GM19351 (cell line): ENCODE data around the gene PTPRN2.

Source experiments
- ATAC-seq: cut with Tn5 transposase; IDR thresholded peaks from one replicate; pipeline ENCODE4 v1.9.1; 2021; ENCODE audit warnings: mild to moderate bottlenecking, moderate library complexity; ENCODE audit not compliant: unreplicated experiment

PTPRN2 gene

DNA sequence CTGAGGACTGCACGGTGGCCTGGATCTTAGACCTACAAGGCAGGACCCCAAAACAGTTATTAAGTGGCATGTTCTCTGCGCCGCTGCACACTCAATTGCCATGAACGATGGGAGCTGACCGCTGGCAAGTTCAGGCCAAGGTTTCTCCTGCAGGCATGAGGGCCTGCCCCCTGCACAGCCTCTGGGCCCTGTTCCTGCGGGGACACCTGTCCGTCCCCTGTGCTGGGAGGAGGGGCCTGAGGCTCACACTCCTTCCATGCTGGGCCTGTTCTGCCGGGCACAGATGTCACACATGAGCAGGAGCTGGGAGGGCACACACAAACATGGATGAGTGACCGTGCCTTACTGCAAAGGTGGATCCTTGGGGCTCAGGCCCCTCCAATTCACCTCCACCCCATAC is 90.0 kb downstream of the PTPRN2 start:
- no peak for ATAC-seq

DNA sequence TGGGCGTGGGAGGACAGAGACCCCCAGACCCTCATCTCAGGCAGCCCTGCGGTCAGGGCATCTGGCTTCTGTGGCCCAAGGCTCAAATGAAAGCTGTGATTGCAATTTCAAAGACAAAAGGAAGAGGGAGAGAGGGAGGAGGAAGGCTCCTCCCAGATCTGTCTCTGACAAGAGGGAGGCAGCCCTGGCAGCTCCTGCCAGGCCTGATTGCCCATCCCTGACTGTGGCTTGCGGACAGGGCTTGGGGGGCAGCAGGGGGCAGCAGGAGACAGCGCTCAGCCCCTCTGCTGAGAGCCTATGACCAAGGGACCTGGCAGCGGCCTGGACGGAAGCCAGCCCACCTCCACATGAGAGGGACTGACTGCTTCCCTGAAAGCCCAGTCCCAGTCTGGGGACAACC is 91.8 kb downstream of the PTPRN2 start:
- no peak for ATAC-seq

DNA sequence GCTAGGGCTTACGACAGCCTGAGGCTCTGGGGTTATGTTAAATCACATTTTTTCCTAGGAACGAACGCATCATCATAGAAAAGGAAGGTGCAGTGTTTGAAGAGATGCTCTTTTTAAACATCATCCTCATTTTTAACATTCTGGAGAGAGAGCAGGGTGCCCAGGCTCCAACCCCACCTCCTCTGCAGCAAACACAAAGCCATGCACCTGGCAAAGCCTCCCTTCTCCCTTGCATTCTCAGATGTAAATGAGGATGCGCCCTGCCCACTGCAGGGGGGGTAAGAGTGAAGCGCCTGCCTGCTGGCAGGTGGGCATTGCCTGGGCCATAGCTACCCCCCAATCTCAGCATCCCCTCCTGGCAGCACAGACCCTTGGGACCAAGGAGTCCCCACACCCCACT is 92.4 kb downstream of the PTPRN2 start:
- no peak for ATAC-seq

DNA sequence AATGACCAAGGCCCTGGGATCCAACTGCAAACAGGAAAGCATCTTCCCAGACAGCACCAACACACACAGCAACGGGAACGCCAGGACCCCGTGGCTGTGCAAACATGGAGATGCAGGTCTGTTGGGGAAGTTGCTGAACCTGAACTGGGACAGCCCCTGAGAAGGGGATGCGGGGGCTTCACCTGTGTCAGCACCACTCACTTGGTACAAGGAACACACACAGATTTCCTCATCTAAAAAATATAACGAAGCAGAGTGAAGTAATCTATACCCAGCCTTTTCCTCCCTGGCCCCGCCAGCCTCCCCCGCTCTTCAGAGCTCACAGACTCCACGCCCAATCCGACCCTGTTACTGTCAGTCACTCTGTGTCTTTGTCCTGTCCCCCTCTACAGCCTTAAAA is 93.0 kb downstream of the PTPRN2 start:
- ATAC-seq, result no peak

DNA sequence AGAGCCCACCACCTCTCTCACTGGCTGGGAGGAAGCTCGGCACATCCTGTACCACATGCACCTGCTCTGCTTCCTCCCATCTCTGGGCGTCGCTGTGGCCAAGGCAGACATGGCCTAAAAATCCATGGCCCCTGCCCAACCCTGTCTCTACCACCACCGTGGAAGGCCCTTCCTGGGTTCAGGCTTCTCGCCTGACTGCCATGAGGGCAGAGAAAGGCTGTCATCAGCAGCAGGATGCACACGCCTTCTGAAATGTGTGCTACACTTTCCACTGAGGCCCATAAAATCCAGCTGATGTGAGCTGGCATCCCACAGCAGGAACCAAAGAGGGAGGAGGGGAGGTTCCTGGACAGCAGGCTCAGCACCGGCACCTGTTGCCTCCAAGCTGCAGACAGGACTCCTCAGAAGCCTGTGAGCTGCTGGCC is 93.4 kb downstream of the PTPRN2 start:
- ATAC-seq, result no peak

DNA sequence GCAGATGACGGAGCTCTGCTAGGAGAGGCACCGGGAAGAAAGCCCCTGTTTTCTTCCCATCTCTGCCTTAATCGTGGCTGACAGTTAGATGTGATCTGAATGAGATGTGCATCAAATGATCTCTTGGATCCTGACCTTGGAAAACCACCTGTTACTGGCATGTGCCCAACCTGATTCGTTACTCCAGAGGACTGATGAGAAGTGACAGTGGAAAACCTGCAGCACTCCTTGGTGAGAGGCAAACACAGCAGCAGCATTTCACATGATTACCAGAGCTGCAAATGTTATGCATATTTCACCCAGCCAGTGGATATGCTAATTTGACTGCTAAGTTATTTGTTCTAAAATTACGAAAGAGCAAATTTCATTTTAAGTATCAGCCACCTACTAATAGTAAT is 95.3 kb downstream of the PTPRN2 start:
- ATAC-seq, result no peak

DNA sequence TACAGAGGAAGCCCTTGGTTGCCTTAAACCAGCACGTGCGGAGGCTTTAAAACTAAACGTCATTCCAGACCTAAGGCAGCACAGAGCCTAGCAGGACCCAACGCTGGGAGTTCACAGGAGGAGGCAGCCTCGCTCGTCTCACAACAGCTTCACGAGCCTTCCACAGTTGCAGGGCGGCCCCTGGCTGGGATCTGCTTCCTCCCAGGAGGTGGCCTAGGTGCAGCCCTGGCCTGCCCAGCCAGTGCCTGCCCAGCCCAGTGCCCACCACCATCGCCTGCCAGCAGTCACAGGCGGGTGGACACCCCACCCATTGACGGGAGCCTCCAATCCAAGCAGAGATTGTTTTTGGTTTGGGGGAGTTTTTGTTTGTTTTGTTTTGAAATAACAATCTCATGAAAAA is 96.5 kb downstream of the PTPRN2 start:
- ATAC-seq, result no peak

DNA sequence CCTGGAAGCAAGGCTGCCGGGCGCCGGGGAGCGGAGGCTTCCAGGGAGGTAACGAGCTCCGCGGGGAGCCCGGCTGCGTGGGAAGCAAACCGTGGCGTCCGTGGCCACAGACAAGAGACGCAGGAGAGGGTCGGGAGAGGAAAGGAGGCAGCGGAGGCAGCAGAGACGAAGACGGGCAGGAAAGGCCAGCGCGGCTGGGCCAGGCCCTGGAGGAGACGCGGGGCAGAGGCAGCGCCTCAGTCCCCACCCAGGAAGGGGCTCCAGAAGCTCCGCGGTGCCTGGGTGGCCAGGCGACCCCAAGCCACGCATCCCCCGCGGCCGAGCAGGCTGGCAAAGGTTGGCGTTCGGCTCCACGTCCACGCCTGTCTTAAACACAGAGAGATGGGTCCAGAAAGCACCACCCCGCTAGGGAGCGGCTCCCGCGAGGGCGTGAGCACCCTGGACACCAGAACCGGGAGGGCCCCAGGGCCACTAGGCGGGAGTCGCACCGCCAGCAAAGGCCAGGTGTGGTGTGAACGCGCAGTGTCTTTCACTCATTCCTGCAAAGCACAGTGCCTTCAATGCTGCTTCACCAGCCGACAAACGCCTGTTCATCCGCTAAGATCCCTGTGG is 97.3 kb downstream of the PTPRN2 start:
- ATAC-seq, result no peak

DNA sequence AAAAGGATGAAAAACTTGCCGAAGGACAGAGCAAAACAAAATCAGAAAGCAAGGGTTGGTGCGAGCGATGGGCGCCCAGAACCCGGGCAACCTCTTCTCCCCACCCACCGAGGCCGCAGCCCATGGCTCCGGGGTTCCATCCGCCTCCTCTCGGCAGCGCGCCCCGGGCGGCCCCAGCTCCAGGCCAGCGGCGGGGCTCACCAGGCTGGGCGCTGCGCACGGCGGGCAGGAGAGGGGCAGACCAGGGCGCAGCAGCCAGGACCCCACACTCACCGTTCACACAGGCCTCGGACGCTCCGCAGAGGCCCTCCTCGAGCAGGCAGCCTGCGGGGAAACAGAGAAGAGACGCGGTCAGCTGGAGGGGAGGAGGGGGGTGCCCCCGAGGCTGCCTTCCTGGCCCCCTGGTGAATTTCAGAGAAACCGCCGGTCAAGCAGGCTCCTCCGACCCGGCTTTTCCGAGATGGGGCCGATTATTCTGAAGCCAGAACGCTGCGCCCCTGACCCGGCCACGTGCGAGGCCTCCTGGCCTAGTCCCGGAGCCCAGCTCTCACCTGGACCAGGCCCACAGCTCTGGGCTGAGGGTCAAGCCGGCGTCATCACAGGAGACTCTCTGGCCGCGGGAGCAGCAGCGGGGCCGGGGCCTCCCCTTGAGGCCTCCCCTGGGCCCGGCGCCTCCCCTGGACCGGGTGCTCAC is 98.0 kb downstream of the PTPRN2 start:
- no peak for ATAC-seq

DNA sequence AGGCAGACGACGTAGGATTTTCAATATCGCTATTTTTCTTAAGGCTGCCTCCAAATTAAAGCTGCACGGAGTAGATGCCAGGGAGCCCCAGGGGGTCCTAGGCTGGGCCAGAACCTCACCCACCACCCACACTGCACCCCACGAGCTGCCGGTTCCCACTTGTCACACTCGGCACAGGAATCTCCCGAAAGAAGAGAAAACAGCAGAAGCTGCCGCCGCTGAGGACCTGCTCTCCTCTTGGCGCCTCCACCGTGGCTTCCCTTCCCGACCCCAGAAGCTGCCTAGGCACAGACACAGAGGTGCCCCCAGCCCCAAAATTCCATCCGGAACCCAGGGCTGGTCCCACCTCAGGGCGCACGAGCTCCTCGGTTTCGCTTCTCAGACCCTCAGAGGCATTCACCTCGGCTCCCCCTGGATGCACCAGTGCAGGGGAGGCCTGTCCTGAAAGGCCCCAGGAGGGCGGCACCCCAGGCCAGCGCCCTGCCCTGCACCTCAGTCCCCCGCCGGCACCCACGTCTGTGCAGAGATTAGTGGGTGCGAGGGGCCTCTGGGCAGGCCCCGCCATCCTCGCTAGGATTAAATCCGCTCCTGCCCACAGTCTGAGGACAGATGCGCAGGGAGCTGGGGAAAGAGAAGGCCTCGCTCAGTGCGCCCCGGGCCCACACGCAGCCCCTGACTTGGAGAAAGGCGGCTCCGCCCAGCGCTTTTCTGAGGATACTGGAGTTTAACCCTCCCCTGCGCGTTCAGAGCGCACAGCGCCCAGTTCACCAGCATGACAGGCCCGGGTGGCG is 99.2 kb downstream of the PTPRN2 start:
- no peak for ATAC-seq

DNA sequence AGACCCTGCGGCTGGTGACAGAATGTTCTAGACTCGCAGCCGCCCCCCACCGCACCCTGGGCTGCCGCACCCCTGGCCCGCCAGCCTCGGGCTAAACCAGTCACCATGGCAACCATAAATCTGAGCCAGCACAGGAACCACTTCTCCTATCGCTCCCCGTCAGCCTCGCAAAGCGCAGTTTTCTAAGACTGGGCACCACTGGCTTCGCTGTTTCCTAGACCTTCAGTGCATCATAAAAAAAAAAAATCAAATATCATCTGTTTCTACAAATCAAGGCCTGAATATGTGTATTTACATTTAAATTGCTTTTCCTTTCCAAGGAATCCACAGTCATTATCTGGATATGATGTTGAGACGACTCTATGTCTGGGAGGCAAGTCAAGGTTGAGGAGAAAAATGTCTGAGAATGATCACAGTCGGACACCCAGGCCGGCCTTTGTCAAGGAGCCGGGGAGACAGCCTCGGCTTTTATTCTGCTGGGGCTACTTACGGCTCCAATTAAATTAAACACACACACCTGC is 99.9 kb downstream of the PTPRN2 start:
- ATAC-seq, result no peak

DNA sequence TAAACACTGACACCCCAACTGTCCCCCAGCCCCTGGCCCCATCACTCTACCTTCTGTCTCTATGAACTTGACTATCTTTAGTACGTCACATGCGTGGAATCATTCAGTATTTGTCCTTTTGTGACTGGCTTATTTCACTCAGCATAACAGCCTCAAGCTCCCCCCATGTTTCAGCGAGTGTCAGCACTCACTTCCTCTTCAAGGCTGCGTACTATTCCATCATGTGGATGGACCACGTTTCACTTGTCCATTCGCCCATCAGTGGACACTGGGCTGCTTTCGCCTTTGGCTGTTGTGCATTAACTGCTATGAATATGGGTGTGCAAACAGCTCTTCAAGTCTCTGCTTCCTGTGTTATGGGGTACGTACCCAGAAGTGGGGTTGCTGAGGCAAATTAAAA is 100.7 kb downstream of the PTPRN2 start:
- no peak for ATAC-seq

DNA sequence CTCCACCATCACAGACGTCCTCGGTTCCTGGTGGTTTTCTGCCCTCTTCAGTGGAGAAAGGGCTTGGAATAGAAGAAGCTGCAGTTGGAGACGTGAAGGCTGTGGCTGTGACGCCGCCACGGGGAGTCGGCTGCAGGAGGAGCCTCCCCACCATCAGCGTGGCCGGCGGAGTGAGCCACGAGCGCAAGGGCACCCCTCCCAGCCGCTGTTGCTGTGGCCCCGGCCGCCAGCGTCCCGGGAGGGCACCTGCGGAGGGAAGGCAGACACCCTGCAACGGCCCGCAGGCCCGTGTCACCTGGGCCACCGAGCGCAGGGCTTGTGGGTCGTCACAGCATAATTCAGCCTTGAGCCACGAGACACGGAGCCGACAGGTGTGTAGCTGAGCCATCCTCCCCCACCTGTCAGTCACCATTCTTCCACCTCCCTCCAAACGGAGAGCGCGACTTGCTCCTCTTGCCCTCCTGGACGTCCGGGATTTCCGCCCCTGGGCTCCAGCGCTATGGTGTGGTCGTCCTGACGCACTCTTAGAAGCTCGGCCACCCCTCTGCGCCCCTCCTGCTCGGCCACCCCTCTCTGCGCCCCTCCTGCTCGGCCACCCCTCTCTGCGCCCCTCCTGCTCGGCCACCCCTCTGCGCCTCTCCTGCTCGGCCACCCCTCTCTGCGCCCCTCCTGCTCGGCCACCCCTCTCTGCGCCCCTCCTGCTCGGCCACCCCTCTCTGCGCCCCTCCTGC is 102.7 kb downstream of the PTPRN2 start:
- ATAC-seq, result no peak

DNA sequence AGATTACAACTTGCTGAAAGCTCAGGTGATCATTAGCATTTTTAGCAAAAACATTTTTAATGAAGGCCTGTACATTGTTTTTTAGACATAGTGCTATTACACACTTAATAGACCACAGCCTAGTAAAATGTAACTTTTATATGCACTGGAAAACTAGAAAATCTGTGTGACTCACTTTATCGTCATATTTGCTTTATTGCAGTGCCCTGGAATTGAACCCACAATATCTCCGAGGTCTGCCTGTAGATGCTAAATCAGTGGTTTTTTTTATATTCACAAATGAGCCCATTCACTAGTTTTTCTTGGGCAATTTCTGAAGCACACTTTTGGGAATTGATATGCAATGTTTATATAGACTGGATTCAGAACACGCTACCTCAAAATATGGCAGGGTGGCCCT is 105.1 kb downstream of the PTPRN2 start:
- no peak for ATAC-seq

DNA sequence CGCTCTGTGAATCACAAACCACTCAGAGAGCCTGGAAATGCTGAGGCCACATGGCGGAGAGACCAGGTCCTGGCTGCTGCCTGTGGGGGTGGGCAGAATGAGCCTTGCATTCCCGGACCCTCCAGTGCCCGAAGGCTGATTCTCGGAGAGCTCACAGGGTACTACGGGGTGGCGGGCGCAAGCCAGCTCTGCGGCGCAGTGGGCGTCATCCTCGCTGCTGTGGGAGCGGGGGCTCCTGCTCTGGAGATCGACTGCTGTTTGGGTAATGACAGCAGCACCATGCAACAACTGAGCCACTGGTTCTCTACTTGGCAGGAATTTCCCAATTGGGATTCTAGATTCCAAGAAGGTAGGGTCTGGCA is 108.0 kb downstream of the PTPRN2 start:
- ATAC-seq, result no peak

DNA sequence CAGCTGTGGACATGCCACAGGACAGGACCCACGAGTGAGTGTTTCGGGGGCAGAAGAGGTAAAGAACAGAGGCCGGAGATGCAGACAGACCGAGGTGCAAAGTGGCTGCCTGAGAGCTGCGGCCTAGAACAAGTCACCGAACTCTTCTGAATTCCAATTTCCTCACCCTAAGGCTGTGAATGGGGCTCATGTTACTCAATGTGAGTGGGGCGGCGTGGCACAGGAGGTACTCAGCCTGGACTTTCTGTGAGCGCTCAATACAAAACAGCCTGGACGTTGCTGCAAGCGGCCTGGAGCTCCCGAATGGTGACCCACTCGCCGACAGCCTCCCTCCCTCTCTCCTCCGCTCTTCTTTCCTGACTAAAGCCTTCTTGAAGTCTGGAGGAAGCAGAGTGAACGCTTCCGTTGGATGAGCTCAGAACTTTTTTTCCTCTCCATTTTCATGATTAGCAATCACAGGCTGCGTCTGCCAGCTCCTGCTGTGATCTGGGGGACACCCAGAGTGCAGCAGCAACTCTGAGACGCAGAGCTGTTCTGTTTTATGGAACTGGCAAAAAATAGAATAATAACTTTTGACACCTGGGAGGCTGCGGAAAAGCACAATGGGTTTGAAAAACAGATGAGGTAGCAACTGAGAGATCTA is 108.5 kb downstream of the PTPRN2 start:
- ATAC-seq, result no peak

DNA sequence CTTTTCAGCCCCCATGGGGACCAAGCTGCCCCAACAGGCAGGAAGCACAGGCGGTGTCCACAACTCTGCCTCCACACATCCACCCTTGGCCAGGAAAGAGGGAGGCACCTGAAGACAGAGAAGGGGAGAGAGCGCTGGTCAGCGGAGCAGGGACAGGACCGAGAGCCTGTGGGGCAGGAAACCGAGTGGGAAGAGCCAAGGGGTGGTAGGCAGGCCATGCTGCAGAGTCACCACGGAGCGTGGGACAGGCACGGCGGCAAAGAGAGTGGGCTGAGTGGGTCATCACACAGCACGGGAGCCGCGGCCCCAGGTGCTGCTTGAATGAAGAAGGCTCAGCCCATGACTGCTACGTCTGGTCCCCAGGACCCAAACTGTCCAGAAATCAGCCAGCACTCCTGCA is 109.8 kb downstream of the PTPRN2 start:
- ATAC-seq, result no peak

DNA sequence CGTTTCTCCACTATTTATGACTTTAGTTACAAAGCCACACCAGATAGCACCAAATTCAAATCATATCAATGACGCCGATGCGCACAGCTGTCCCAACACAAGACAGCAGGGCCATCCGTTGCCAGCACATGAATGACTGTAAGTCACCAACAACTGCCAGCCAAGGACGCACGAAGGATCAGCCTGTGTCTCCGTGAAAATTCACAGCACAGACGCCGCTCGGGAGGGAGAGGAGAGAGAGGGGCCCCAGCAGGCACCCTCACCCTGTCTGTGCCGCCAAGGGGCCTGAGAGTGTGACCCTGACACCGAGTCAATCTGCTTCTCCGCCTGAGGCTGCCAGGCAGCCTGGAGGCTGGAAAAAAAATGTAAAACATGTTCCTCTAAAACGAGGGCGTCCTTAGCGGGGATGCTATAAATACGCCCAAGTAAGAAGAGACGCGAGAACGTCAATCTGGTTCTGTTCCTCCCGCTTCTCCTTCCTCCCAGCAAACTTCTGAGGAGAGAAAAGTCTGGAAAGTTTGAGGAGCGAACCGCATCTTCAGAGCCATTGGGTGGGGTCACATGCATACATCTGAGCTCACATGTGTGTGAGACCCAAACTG is 111.2 kb downstream of the PTPRN2 start:
- no peak for ATAC-seq

DNA sequence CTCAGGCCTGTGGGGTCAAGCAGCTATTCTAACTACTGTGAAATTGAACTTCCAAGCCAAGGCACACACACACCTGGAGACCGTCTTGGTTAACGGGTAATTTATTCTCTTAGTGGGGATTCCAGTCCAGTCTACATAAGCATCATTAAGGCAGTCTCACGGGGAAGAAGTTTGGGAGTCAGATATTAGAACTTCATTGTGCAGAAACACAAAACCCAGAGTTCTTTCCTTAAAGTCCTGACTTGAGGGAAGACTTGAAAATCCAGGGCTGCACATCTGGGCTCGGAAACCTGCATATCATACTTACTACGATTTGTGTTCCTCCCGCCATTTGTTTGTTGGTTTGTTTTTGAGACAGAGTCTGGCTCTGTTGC is 112.0 kb downstream of the PTPRN2 start:
- no peak for ATAC-seq

DNA sequence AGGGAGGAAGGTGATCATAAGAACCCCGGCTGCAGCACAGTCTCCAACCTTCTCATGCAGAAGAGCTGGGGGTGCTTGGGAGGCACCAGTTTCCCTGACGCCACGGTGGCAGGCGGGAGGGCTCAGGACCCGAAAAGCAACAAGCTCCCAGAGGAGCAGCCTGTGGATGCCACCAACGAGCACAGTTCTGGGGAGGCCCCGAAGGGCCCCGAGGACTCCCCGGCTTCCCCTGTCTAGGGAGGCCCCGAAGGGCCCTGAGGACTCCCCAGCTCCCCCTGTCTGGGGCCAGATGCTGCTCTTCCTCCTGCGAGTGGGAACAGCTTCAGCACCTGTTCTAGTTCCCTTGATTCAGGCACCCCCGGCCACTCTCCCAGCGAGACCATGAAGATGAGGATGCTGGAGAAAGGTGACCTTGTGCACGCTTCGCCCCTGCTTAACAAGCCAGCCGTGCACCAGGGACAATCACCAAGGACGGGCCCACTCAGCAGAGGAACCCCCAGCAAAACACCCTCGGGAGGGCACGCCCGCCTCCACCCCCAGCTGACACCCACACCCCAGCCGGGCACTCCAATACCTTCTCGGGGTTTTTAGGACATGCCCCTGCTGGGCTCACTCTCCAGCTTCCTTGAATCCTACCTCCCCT is 112.5 kb downstream of the PTPRN2 start:
- no peak for ATAC-seq
